Stimulated activated CD4-positive, alpha-beta T cell treated with anti-CD3 and anti-CD28 coated beads, TNF-alpha, amount 100 ng/mL, for 4 hours (primary cell): ENCODE results near the gene FXYD6.
"Not testable (repeated sequence)": the region's sequence is repeated elsewhere in the genome, so short reads cannot be mapped to it uniquely, and the experiment has no call there.

Experiments
- DNase-seq, 3 experiments: peaks; one replicate each; pipeline ENCODE4 v3.0.0-alpha.2; 2020; ENCODE audit warnings: low read depth in 3 of 3

Gene FXYD6

DNA sequence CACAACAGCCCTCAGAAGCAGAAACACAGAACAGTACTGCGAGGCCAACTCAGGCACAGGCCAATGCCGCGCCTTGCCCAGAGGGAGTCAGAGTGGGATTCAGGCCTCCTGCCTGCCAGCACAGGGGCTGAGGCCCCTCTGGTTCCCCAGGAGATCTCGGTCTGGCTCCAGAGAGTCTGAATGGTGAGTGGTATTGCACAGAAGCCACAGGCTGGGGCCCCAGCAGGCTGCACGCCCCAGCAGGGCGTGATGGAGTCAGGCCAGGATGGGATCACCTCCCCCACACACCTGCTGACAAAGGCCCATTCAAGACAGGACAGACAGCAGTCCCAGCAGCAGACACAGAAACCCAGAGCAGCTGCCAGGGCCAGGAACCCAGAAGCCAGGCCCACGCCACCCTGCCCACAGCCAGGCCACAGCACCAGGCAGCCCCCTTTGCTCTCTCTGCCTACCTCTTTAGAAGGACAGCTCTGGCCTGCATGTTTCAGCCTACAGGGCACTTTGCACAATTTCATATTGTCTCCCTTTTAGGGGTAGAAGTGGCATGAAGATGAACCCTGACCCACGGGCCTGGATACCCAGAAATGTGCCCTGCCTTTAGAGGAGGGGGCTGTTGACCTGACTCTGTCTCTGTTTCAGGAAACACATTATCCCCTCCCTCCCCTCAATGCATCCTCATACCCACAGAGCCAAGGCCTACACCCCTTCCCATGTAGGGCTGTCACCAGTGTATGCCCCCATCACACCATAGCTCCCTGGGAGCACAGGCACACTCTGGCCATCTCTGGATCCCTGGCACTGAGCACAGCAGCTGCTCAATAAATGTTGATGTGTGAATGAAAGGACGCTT lies 6.1 kb downstream of the FXYD6 start:
- DNase-seq, result no peak

DNA sequence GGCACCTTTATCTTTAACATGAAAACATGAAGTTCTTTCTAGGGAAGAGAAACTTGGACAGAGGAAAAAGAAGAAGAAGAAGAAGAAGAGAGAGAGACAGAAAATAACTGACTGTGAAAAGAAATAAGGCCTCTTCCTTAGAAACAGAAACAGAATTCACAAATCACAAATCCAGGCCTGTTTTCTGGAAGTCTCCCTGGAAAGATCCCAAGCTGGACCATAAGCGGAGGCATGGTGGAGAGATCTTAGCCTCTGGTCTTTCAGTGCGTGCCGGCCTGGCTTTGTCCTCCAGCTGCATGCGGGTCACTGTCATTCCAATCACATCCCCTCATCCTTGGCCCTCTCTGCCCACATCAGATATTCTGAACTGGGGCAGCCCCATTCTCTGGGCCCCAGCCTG lies 6.9 kb downstream of the FXYD6 start:
- no peak for DNase-seq

GRCh38 chr11:117868815-117869561 lies 7.5 kb downstream of the FXYD6 start:
- no peak for DNase-seq

- DNase-seq, result no peak
These were observed 8.4 kb downstream of the FXYD6 start for GRCh38 chr11:117868088-117868487.

- DNase-seq, result no peak
These were observed 9.9 kb downstream of the FXYD6 start for GRCh38 chr11:117866526-117866925.

- not testable (repeated sequence) for DNase-seq
These were observed 10.9 kb downstream of the FXYD6 start for GRCh38 chr11:117865546-117865945.

DNA sequence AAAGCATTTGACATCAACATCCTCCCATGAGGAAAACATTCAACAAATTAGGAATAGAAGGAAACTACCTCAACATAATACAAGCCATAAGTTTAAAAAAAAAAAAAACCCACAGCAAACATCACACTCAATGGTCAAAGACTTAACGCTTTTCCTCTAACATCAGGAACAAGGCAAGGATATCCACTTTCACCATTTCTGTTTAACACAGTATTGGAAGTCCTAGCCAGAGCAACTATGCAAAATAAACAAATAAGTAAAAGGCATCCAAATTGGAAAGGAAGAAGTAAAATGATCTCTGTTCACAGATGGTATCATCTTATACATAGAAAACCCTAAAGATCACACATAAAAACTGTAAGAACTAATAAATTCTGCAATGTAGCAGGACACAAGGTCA lies 13.1 kb downstream of the FXYD6 start:
- DNase-seq, result no peak

GRCh38 chr11:117862753-117863152 lies 13.7 kb downstream of the FXYD6 start:
- no peak for DNase-seq

DNA sequence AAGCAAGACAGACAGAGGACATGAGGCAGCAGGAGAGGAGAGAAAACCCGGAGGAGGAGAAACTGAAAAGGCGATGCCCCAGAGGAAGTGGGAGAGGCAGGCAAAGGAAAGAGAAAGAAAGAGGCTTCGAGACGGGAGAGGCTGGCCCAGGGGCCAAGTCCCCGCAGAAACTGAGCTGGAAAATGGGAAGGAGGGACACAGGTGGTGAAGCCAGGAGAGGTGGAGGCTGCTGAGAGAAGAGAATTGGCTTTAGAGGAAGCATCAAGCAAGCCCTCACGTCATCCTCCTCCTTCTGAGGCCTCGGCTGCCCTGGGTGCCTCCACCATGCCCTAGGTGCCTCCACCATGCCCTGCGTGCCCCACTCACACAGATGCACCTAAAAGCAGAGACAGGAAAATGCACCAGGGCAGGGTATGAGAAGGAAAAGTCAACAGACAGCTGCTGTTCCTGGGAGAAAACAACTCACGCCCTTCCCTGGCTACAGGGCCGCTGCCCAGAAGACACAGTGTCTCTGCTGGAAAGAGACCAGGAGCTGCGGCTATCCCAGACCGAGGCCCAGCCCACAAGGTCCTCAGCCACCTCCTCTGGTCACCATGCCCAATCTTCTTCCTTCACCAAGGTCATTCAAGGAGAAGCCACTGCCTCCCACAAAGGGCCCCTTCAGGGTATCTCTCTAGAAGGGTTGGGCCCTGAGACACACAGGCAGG lies 14.3 kb downstream of the FXYD6 start:
- no peak for DNase-seq

- no peak for DNase-seq
These were observed 15.1 kb downstream of the FXYD6 start for GRCh38 chr11:117861151-117862018.

DNA sequence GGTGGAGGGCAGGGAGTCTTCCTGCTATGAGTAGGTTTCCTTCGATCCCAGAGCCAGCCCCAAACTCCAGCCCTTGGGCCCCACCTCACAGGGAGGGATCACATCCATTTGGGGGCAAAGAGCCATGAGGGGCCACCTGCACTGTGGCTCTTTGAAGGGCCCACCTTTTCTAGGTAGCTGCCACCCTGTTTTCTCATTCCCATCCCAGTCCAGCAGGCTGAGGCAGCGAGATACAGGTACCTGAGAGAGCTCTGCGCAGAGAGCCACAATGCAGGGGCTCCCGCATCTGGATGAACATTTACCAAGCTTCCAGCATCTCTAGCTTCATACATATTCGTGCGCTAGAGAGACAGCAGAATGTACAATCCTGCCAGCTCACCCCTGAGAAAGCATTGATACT lies 16.3 kb downstream of the FXYD6 start:
- DNase-seq, result no peak

- no peak for DNase-seq
These were observed 16.9 kb downstream of the FXYD6 start for GRCh38 chr11:117859488-117860112.

DNA sequence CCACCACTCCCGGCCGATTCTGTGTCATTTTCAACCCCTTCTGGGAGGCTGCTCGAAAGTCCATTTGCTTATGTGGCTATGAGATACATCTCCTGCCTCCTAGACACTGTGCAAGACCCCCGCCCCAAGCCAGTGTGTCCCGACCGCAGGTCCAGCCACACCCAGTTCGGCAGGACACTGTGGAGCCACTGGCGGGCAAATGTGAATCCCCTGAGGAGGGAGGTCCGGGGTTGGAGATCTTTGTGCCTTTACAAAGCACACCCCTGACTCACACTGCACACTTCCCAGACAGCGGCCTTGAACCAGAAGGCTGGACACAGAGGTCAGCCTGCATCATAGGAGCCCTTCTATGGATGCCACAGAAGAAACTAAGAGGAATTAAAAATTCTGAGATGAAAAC lies 17.4 kb downstream of the FXYD6 start:
- DNase-seq, result no peak

- no peak for DNase-seq
These were observed 18.6 kb downstream of the FXYD6 start for GRCh38 chr11:117857734-117858414.

DNA sequence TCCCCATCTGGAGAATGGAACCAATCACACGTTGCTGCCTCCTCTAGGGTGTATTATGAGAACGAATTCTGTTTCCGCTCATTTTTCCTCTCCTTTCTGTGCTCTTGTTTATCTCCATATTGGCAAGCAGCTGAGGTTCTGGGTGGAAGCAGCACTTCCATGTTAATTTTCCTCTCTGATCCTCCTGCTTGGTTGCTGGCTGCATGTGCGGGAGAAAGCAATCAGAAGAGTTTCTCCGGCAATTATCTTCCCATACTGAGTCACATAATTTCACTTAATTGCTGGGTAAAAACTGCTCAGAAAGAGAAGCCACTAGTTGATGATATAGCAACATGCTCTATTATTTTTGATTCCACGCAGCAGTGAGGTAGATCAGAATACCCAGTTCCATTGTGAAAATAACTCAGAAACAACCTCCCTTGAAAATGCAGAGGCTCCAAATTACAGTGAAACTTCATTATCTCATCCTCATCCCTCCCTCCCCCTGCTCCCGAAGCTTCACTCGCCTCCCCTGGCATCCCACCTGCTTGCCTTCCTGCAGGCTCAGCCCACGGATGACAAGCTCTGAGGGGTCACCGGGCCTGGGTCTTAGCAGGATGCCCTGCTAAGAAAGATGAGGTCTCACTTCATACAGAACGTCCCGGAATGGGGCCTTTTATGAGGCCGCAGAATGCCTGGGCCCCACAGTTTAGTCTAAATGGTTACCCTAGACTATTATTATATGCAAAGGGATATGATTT lies 20.4 kb downstream of the FXYD6 start:
- no peak for DNase-seq

- no peak for DNase-seq
These were observed 21.1 kb downstream of the FXYD6 start for GRCh38 chr11:117855186-117855845.

- DNase-seq, result no peak
These were observed 24.1 kb downstream of the FXYD6 start for GRCh38 chr11:117852309-117852708.

- DNase-seq, result no peak
These were observed 24.6 kb downstream of the FXYD6 start for GRCh38 chr11:117851852-117852251.

DNA sequence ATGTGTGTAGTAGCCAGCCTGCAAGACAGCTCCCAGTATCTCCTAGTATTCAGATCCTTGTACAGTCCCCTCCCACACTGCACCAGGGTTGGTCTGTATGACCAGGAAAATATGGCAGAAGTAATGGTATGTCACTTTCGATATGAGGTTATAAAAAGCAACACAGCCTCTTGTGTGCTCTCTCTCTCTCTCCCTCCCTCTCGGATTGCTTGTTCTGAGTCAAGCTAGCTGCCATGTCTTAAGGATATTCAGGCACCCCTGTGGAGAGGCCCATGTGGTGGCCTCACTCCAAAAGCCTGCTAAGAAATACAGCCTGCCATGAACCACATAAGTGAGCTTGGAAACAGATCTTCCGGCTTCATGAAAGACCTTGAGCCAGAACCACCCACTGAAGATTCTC lies 25.4 kb downstream of the FXYD6 start:
- DNase-seq, result no peak
